ENCODE results near the gene KIAA0513. TPM values are rescaled to one million over a fixed set of nuclear protein-coding genes. Genes with fewer than 3 reads are reported as not detected.

Gene KIAA0513
- total and polyA plus RNA-seq, 2 of the 13 experiments (the other 11 are each of a cell fraction or from before 2014, with no cell fraction given) = 1.8 TPM

DNA sequence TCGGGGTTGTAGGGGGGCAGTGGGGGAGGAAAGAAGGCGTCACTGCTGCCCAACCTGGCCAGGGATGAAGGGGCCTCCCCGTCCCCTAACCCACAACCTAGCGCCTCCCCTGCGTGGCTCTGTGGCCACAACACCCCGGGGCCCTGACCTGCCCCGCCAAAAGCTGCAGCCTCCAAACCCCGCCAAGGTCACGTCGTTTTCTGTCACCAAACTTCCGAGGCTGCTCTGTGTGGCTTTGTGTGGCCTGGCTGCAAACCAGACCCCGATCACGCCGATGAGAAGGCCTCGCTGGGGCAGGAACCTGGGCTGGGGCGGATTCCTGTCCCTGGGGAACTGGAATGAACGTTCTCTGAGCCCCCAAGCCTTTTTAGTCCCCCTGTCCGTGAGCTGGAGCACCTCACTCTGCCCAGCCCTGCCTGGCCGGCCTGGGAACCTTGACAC, 115.2 kb downstream of the KIAA0513 start (continued):
- TF ChIP-seq TCF7L2 (IDR thresholded peaks at IDR 0.05; ENCODE audit: low read depth, low read length) = no peak
- TF ChIP-seq KAT2B (IDR thresholded peaks at IDR 0.05; ENCODE audit: borderline replicate concordance, low read depth, low read length) = no peak
- TF ChIP-seq ZFY (CRISPR knock-in tag; IDR thresholded peaks at IDR 0.05) = peak; percentile 54
- no peak for TF ChIP-seq MED13 (CRISPR knock-in tag; IDR thresholded peaks at IDR 0.05)
- TF ChIP-seq, protein P1, sequence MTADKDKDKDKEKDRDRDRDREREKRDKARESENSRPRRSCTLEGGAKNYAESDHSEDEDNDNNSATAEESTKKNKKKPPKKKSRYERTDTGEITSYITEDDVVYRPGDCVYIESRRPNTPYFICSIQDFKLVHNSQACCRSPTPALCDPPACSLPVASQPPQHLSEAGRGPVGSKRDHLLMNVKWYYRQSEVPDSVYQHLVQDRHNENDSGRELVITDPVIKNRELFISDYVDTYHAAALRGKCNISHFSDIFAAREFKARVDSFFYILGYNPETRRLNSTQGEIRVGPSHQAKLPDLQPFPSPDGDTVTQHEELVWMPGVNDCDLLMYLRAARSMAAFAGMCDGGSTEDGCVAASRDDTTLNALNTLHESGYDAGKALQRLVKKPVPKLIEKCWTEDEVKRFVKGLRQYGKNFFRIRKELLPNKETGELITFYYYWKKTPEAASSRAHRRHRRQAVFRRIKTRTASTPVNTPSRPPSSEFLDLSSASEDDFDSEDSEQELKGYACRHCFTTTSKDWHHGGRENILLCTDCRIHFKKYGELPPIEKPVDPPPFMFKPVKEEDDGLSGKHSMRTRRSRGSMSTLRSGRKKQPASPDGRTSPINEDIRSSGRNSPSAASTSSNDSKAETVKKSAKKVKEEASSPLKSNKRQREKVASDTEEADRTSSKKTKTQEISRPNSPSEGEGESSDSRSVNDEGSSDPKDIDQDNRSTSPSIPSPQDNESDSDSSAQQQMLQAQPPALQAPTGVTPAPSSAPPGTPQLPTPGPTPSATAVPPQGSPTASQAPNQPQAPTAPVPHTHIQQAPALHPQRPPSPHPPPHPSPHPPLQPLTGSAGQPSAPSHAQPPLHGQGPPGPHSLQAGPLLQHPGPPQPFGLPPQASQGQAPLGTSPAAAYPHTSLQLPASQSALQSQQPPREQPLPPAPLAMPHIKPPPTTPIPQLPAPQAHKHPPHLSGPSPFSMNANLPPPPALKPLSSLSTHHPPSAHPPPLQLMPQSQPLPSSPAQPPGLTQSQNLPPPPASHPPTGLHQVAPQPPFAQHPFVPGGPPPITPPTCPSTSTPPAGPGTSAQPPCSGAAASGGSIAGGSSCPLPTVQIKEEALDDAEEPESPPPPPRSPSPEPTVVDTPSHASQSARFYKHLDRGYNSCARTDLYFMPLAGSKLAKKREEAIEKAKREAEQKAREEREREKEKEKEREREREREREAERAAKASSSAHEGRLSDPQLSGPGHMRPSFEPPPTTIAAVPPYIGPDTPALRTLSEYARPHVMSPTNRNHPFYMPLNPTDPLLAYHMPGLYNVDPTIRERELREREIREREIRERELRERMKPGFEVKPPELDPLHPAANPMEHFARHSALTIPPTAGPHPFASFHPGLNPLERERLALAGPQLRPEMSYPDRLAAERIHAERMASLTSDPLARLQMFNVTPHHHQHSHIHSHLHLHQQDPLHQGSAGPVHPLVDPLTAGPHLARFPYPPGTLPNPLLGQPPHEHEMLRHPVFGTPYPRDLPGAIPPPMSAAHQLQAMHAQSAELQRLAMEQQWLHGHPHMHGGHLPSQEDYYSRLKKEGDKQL (CRISPR knock-in tag; IDR thresholded peaks at IDR 0.05; ENCODE audit: low read depth) = no peak
- TF ChIP-seq, protein P2, sequence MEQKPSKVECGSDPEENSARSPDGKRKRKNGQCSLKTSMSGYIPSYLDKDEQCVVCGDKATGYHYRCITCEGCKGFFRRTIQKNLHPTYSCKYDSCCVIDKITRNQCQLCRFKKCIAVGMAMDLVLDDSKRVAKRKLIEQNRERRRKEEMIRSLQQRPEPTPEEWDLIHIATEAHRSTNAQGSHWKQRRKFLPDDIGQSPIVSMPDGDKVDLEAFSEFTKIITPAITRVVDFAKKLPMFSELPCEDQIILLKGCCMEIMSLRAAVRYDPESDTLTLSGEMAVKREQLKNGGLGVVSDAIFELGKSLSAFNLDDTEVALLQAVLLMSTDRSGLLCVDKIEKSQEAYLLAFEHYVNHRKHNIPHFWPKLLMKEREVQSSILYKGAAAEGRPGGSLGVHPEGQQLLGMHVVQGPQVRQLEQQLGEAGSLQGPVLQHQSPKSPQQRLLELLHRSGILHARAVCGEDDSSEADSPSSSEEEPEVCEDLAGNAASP (CRISPR knock-in tag; IDR thresholded peaks at IDR 0.05; ENCODE audit: borderline replicate concordance) = 0 out of 2 replicates have a peak, but pooled peaks have one; percentile 17
- TF ChIP-seq, protein P3, sequence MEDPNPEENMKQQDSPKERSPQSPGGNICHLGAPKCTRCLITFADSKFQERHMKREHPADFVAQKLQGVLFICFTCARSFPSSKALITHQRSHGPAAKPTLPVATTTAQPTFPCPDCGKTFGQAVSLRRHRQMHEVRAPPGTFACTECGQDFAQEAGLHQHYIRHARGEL (CRISPR knock-in tag; IDR thresholded peaks at IDR 0.05) = 0 out of 2 replicates have a peak, but pooled peaks have one; percentile 45
- no peak for TF ChIP-seq ZNF337 (CRISPR knock-in tag; IDR thresholded peaks at IDR 0.05; ENCODE audit: borderline replicate concordance, low read depth)
- no peak for TF ChIP-seq ZFP36L2 (CRISPR knock-in tag; IDR thresholded peaks at IDR 0.05)
- TF ChIP-seq ZNF879 (CRISPR knock-in tag; IDR thresholded peaks at IDR 0.05) = no peak
- TF ChIP-seq, protein P4, sequence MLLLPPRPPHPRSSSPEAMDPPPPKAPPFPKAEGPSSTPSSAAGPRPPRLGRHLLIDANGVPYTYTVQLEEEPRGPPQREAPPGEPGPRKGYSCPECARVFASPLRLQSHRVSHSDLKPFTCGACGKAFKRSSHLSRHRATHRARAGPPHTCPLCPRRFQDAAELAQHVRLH (CRISPR knock-in tag; IDR thresholded peaks at IDR 0.05; ENCODE audit: borderline replicate concordance, low read depth) = 0 out of 2 replicates have a peak, but pooled peaks have one; percentile 24
- TF ChIP-seq SPEN (CRISPR knock-in tag; IDR thresholded peaks at IDR 0.05; ENCODE audit: low read depth) = no peak
- TF ChIP-seq, protein P5, sequence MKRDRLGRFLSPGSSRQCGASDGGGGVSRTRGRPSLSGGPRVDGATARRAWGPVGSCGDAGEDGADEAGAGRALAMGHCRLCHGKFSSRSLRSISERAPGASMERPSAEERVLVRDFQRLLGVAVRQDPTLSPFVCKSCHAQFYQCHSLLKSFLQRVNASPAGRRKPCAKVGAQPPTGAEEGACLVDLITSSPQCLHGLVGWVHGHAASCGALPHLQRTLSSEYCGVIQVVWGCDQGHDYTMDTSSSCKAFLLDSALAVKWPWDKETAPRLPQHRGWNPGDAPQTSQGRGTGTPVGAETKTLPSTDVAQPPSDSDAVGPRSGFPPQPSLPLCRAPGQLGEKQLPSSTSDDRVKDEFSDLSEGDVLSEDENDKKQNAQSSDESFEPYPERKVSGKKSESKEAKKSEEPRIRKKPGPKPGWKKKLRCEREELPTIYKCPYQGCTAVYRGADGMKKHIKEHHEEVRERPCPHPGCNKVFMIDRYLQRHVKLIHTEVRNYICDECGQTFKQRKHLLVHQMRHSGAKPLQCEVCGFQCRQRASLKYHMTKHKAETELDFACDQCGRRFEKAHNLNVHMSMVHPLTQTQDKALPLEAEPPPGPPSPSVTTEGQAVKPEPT (CRISPR knock-in tag; IDR thresholded peaks at IDR 0.05; ENCODE audit: low read depth) = no peak
- TF ChIP-seq ZNF33B (CRISPR knock-in tag; IDR thresholded peaks at IDR 0.05) = no peak
- peak; percentile 41 for TF ChIP-seq PHF8 (CRISPR knock-in tag; IDR thresholded peaks at IDR 0.05)
- peak; percentile 82; the same call in 1 of the 2 replicates for TF ChIP-seq ZNF616 (CRISPR knock-in tag; IDR thresholded peaks at IDR 0.05; ENCODE audit: low read depth)
- no peak for TF ChIP-seq CREB3 (CRISPR knock-in tag; IDR thresholded peaks at IDR 0.05)
- TF ChIP-seq SAP130 (CRISPR knock-in tag; IDR thresholded peaks at IDR 0.05; ENCODE audit: low read depth) = peak; percentile 44; the same call in 1 of the 2 replicates

Measured in HepG2 (cell line).